ENCODE measurements around the gene PDHB. TPM values are rescaled to one million over a fixed set of nuclear protein-coding genes. Genes with fewer than 3 reads are reported as not detected.

PDHB gene
- total and polyA plus RNA-seq, 4 donors = 50.8 to 67.6 (median 63.1) TPM

- Histone ChIP-seq H3K9ac (ENCODE audit: insufficient read depth in 1 of 2, low read length in 2 of 2) (no peak overlapping the region), H3K36me3 (ENCODE audit: control insufficient read depth in 4 of 4, insufficient read depth in 4 of 4, low read length in 4 of 4) (no peaks in the 10 kb centered on the region), H3K9me3 (ENCODE audit: control insufficient read depth in 4 of 4, insufficient read depth in 3 of 4, low read length in 3 of 4) (no peaks in the 10 kb centered on the region), H3K4me1 (ENCODE audit: control insufficient read depth in 5 of 5, insufficient read depth in 5 of 5, low read length in 5 of 5) (peaks cover 0 to 6% (median 0%) of the 10 kb centered on the region in 5 donors), H3K27ac (ENCODE audit: low read depth in 1 of 2, low read length in 1 of 2) (no peak overlapping the region), H3K4me3 (no peak overlapping the region), H3K27me3 (ENCODE audit: control insufficient read depth in 3 of 3, insufficient read depth in 3 of 3, low read length in 2 of 3) (no peaks in the 10 kb centered on the region)
- TF ChIP-seq, protein P1, sequence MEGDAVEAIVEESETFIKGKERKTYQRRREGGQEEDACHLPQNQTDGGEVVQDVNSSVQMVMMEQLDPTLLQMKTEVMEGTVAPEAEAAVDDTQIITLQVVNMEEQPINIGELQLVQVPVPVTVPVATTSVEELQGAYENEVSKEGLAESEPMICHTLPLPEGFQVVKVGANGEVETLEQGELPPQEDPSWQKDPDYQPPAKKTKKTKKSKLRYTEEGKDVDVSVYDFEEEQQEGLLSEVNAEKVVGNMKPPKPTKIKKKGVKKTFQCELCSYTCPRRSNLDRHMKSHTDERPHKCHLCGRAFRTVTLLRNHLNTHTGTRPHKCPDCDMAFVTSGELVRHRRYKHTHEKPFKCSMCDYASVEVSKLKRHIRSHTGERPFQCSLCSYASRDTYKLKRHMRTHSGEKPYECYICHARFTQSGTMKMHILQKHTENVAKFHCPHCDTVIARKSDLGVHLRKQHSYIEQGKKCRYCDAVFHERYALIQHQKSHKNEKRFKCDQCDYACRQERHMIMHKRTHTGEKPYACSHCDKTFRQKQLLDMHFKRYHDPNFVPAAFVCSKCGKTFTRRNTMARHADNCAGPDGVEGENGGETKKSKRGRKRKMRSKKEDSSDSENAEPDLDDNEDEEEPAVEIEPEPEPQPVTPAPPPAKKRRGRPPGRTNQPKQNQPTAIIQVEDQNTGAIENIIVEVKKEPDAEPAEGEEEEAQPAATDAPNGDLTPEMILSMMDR (IDR thresholded peaks at IDR 0.05; ENCODE audit: control extremely low read depth, extremely low read depth) = no peak
- DNase-seq (no peak), ATAC-seq (ENCODE audit: insufficient read depth, low FRiP score) (no peak)
- 88 to 97% methylated on average over 4 of the region's 4 CpGs for WGBS, 2 donors
These were observed 35.5 kb upstream of the PDHB start for GRCh38 chr3:58469096-58469495.

GRCh38 chr3:58466899-58467563 is 33.4 kb upstream of the PDHB start:
- ATAC-seq (ENCODE audit: insufficient read depth, low FRiP score) (no peak), DNase-seq (no peak)
- no peak overlapping the region for H3K4me3 ChIP-seq
- H3K9ac ChIP-seq (ENCODE audit: insufficient read depth in 1 of 2, low read length in 2 of 2) = no peak overlapping the region
- H3K36me3 ChIP-seq (ENCODE audit: control insufficient read depth in 4 of 4, insufficient read depth in 4 of 4, low read length in 4 of 4) = no peaks in the 10 kb centered on the region
- H3K9me3 ChIP-seq (ENCODE audit: control insufficient read depth in 4 of 4, insufficient read depth in 3 of 4, low read length in 3 of 4) = no peaks in the 10 kb centered on the region
- no peaks in the 10 kb centered on the region for H3K27me3 ChIP-seq (ENCODE audit: control insufficient read depth in 3 of 3, insufficient read depth in 3 of 3, low read length in 2 of 3)
- TF ChIP-seq, protein P1 (IDR thresholded peaks at IDR 0.05; ENCODE audit: control extremely low read depth, extremely low read depth) = no peak
- H3K27ac ChIP-seq (ENCODE audit: low read depth in 1 of 2, low read length in 1 of 2) = no peak overlapping the region
- WGBS, 2 donors = 93 to 94% methylated on average over 4 of the region's 4 CpGs
- peaks cover 0 to 11% (median 4%) of the 10 kb centered on the region in 5 donors for H3K4me1 ChIP-seq (ENCODE audit: control insufficient read depth in 5 of 5, insufficient read depth in 5 of 5, low read length in 5 of 5)

GRCh38 chr3:58464866-58465265 is 31.2 kb upstream of the PDHB start:
- Histone ChIP-seq H3K4me1 (ENCODE audit: control insufficient read depth in 5 of 5, insufficient read depth in 5 of 5, low read length in 5 of 5) (peaks cover 0 to 11% (median 0%) of the 10 kb centered on the region in 5 donors), H3K9me3 (ENCODE audit: control insufficient read depth in 4 of 4, insufficient read depth in 3 of 4, low read length in 3 of 4) (no peaks in the 10 kb centered on the region), H3K27me3 (ENCODE audit: control insufficient read depth in 3 of 3, insufficient read depth in 3 of 3, low read length in 2 of 3) (no peaks in the 10 kb centered on the region), H3K27ac (ENCODE audit: low read depth in 1 of 2, low read length in 1 of 2) (no peak overlapping the region), H3K9ac (ENCODE audit: insufficient read depth in 1 of 2, low read length in 2 of 2) (no peak overlapping the region), H3K4me3 (no peak overlapping the region), H3K36me3 (ENCODE audit: control insufficient read depth in 4 of 4, insufficient read depth in 4 of 4, low read length in 4 of 4) (no peaks in the 10 kb centered on the region)
- ATAC-seq (ENCODE audit: insufficient read depth, low FRiP score) (no peak), DNase-seq (no peak)
- TF ChIP-seq, protein P1 (IDR thresholded peaks at IDR 0.05; ENCODE audit: control extremely low read depth, extremely low read depth) = no peak
- 62 to 63% methylated on average over 3 of the region's 3 CpGs for WGBS, 2 donors

DNA sequence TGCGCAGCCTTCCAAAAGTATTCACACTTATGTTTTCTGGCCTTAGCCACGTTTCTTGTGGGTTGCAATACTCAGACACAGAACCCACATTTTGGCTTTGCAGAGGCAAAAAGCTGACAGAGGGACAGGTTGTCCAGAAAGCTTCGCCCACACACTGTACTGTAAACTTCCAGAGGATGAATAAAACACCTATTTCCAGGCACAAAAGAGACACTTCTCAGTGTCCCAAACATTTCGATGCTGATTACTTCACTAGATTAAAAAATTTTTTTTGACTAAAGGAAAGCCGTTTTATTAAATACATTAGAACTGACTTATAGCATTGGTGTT is 30.3 kb upstream of the PDHB start:
- Histone ChIP-seq H3K9ac (ENCODE audit: insufficient read depth in 1 of 2, low read length in 2 of 2) (no peak overlapping the region), H3K4me3 (no peak overlapping the region), H3K9me3 (ENCODE audit: control insufficient read depth in 4 of 4, insufficient read depth in 3 of 4, low read length in 3 of 4) (no peaks in the 10 kb centered on the region), H3K27ac (ENCODE audit: low read depth in 1 of 2, low read length in 1 of 2) (no peak overlapping the region), H3K4me1 (ENCODE audit: control insufficient read depth in 5 of 5, insufficient read depth in 5 of 5, low read length in 5 of 5) (peaks cover 0 to 11% (median 0%) of the 10 kb centered on the region in 5 donors), H3K36me3 (ENCODE audit: control insufficient read depth in 4 of 4, insufficient read depth in 4 of 4, low read length in 4 of 4) (no peaks in the 10 kb centered on the region), H3K27me3 (ENCODE audit: control insufficient read depth in 3 of 3, insufficient read depth in 3 of 3, low read length in 2 of 3) (no peaks in the 10 kb centered on the region)
- DNase-seq (no peak), ATAC-seq (ENCODE audit: insufficient read depth, low FRiP score) (no peak)
- 45 to 46% methylated on average over 5 of the region's 5 CpGs for WGBS, 2 donors
- TF ChIP-seq, protein P1 (IDR thresholded peaks at IDR 0.05; ENCODE audit: control extremely low read depth, extremely low read depth) = no peak

Data from lung (tissue), 12 donors.